Measurements from ENCODE around the gene TMED1.

- TF ChIP-seq CTCF (IDR thresholded peaks at IDR 0.05; ENCODE audit: low read depth, low read length, poor library complexity, severe bottlenecking) (no peak), EZH2phosphoT487 (IDR thresholded peaks at IDR 0.05; ENCODE audit: borderline replicate concordance, low read length) (no peak)
Observed at GRCh38 chr19:10852098-10852800, 16.2 kb upstream of the TMED1 start.
